Measurements from ENCODE around the gene NEMF.
A peak's percentile ranks its signal among the peaks of the same experiment; 100 is the strongest.
"Not testable (repeated sequence)": the region's sequence is repeated elsewhere in the genome, so short reads cannot be mapped to it uniquely, and the experiment has no call there.

NEMF gene

GRCh38 chr14:49895480-49895879, 42.9 kb upstream of the NEMF start:
- DNase-seq (ENCODE audit: low read depth): peak; percentile 36
- peak overlapping the region; percentile 91 for H3K4me3 ChIP-seq (ENCODE audit: low read length)
- TF ChIP-seq, protein P1, sequence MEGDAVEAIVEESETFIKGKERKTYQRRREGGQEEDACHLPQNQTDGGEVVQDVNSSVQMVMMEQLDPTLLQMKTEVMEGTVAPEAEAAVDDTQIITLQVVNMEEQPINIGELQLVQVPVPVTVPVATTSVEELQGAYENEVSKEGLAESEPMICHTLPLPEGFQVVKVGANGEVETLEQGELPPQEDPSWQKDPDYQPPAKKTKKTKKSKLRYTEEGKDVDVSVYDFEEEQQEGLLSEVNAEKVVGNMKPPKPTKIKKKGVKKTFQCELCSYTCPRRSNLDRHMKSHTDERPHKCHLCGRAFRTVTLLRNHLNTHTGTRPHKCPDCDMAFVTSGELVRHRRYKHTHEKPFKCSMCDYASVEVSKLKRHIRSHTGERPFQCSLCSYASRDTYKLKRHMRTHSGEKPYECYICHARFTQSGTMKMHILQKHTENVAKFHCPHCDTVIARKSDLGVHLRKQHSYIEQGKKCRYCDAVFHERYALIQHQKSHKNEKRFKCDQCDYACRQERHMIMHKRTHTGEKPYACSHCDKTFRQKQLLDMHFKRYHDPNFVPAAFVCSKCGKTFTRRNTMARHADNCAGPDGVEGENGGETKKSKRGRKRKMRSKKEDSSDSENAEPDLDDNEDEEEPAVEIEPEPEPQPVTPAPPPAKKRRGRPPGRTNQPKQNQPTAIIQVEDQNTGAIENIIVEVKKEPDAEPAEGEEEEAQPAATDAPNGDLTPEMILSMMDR (IDR thresholded peaks at IDR 0.05; ENCODE audit: insufficient read depth, low read depth, low read length, missing control alignments): no peak

- DNase-seq (ENCODE audit: low read depth): not testable (repeated sequence)
Observed at GRCh38 chr14:49894214-49895107, 41.9 kb upstream of the NEMF start.

GRCh38 chr14:49893309-49894213, 41.0 kb upstream of the NEMF start:
- TF ChIP-seq, protein P1 (IDR thresholded peaks at IDR 0.05; ENCODE audit: insufficient read depth, low read depth, low read length, missing control alignments): no peak
- peak overlapping the region; percentile 91 for H3K4me3 ChIP-seq (ENCODE audit: low read length)
- peak; percentile 52 for DNase-seq (ENCODE audit: low read depth)

More at GRCh38 chr14:49894214-49895107, 41.9 kb upstream of the NEMF start:
- H3K4me3 ChIP-seq (ENCODE audit: low read length): peak overlapping the region; percentile 91

DNA sequence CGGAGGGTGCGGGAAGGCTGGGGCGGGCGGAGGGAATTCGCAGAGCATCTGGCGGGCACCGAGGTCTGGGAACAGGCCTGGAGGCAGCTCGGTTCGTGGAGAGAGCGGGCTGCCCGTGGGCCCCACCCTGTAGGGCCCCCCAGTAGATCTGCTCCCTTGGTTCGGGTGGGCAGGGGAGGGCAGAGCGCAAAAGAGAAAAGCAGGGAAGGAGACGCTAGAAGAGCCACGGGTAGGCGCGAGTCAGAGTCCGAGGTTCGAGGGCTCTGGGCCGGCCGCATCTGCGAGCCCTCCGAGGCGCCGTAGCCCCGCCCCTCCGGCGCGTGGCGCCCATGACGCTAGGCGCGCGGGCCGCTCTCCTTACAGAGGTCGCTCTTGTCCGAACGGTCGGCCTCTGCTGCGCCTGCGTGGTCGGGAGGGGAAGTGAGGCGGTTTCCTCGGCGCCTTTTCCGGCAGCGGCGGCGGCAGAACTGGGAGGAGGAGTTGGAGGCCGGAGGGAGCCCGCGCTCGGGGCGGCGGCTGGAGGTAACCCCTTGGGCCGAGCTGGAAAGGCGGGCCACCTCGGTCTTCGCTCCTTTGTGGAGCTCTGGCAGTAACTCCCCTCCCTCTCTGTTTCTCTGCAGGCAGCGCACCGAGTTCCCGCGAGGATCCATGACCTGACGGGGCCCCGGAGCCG, 40.2 kb upstream of the NEMF start, which contains the start of gene ARF6:
ARF6 (plus strand) TSS at position 447 of the 673 bp plus-strand sequence. CDS start 655 bp downstream, outside the sequence.
- peak; percentile 97 for DNase-seq (ENCODE audit: low read depth)
- TF ChIP-seq, protein P1 (IDR thresholded peaks at IDR 0.05; ENCODE audit: insufficient read depth, low read depth, low read length, missing control alignments): no peak
- H3K4me3 ChIP-seq (ENCODE audit: low read length): peak within 1 kb of the TSS; percentile 91

DNA sequence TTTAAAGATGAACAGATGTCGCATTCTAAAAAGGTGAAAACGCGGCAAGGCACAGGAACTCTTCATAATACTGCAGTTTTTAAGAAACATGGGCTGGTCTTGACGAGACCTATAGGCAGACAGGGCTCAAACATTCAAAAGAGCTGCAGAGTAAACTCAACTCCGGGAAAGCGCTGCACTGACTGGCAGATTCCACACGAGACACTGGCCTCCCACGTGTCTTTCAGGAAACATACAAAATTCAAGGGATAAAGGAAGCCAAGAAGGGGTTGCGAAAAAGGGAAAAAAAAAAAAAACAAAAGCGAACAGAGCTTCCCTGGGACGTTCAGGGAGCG, 39.7 kb upstream of the NEMF start:
- TF ChIP-seq, protein P1 (IDR thresholded peaks at IDR 0.05; ENCODE audit: insufficient read depth, low read depth, low read length, missing control alignments): no peak
- H3K4me3 ChIP-seq (ENCODE audit: low read length): peak overlapping the region; percentile 91
- DNase-seq (ENCODE audit: low read depth): peak; percentile 72

- H3K4me3 ChIP-seq (ENCODE audit: low read length): no peak overlapping the region
- TF ChIP-seq, protein P1 (IDR thresholded peaks at IDR 0.05; ENCODE audit: insufficient read depth, low read depth, low read length, missing control alignments): no peak
- no peak for DNase-seq (ENCODE audit: low read depth)
Observed at GRCh38 chr14:49888293-49888692, 35.7 kb upstream of the NEMF start.

Data from epithelial cell of esophagus (primary cell).